Head of caudate nucleus (tissue), 42 donors: ENCODE measurements around the gene FOXN4.
"Not testable (repeated sequence)": the region's sequence is repeated elsewhere in the genome, so short reads cannot be mapped to it uniquely, and the experiment has no call there.

ENCODE experiments used
- DNase-seq, 42 donors: peaks; one replicate each; pipeline versions ENCODE4 v3.0.0 to v3.0.0-alpha.2; 2020 to 2021; ENCODE audit warnings: mixed read lengths in 7 of 42
- intact Hi-C: fragments of 100-400 bp; cut with DNase I; formaldehyde crosslinking; loops from one replicate; pipeline ENCODE4 v1.15.0; 2022

FOXN4 gene, protein sequence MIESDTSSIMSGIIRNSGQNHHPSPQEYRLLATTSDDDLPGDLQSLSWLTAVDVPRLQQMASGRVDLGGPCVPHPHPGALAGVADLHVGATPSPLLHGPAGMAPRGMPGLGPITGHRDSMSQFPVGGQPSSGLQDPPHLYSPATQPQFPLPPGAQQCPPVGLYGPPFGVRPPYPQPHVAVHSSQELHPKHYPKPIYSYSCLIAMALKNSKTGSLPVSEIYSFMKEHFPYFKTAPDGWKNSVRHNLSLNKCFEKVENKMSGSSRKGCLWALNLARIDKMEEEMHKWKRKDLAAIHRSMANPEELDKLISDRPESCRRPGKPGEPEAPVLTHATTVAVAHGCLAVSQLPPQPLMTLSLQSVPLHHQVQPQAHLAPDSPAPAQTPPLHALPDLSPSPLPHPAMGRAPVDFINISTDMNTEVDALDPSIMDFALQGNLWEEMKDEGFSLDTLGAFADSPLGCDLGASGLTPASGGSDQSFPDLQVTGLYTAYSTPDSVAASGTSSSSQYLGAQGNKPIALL

DNA sequence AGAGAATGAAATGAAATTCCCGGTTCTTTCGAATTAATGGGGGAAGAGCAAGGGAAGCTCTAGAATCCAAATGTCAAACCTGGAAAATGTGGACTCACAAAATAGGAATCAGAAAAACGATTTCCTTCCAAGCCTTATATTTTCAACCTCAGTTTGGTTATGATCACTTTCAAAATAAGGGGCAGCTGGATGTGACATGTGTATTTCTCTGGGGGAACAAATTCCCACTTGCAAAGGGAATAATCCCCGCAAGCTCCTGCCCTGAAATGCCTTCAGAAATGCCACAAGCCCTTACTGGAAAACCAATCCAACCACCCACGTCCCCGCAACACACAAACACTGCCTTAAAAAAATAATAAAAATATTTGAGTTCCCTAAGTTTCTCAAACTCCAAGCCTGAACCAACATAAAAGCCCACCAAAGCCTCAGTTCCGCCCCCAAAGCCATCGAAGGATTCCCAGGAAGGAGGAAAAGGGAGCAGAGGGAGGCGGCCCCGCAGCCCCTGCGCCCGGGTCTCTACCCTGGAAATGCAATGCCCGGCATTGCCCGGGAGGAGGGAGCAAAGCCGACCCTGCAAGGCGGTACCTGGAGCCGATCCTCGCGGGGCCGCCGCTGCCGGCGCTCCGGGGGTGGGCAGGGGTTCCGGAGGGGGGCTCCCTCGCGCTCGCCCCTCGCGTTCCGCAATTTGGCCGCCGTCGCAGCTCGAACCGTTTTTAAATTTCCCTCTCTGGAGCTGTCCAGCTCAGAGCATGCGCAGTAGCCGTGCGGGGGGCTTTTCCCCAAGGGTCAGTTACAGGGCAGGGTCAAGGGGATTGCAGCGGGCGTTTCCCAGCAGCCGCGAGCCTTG, at the start of gene FOXN4:
FOXN4 (minus strand) TSS at position 751 of the 847 bp plus-strand sequence. CDS start 963 bp downstream, outside the sequence.
- intact Hi-C loops, result no loop called here
- DNase-seq, result peak in 5 of 42 donors; percentile 14 to 49 (median 41)

DNA sequence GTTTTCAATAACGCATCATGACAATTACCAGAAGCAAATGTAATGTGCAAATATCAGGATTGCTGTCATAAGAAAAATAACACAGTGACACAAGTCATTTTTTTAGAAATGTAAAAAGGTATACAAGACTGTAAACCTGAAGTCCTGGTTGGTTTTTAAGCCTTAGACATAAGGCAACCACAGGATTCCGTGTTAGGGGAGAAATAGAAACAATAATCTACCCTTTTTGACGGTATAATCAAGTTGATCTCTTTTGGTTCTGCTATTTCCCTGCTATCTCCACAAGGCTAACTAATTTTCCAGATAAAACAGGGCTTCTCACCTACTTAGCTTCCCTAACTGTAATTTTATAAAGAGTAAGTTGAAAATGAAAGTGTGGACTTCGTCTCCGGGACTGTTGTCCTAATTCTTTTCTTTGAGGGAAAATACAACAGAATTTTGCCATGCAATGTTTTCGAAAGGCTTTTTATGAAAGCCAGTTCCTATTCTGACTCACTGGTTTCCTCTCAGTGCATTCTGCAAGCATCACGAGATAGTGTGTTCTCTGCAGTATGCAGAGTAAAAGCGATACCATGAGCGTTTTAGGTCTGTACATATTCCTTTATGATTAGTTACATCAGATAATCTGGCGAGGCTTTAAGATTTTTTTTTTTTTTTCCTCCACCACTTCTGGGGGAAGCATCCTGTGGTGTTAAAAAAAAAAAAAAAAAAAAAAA, 49.2 kb upstream of the FOXN4 start:
- intact Hi-C loops, result no loop called here
- DNase-seq, result no peak

DNA sequence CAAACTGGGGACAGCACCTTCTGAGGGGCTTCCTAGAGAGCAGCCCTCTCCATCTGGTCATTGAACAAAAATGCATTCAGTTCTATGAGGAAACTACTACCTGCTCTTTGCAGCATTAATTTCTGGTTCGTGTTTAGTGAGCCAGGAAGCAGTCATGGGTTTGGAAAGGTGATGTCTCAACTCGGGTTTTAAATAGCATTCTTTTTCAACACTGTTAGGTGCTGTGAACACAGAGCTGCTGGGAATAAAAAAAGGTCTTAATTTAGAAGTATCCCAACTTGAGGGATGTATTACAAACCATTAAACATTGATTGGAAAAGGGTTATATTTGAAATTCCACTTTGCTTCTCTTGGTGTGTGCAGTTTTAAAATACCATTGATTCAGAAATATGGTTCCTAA, 47.9 kb upstream of the FOXN4 start:
- intact Hi-C loops, result no loop called here
- no peak for DNase-seq

DNA sequence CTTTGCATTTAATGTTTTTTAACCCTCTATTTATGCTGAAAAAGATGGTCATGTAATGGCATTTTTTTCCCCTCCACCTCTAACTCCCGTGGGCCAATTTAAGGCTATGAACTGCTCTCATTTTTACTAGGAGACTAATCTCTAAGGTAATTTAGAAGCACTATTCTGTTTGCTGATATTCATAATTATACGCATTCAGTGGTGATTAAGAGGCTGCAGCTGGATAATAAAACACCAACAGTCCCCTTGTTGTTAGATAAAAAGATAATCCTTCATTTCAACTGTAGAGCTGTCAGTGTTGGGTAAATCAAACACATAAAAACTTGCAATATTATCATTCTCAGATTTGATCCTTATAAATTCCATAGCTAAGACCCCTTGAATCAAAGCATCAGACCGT, 47.5 kb upstream of the FOXN4 start:
- intact Hi-C loops, result no loop called here

DNA sequence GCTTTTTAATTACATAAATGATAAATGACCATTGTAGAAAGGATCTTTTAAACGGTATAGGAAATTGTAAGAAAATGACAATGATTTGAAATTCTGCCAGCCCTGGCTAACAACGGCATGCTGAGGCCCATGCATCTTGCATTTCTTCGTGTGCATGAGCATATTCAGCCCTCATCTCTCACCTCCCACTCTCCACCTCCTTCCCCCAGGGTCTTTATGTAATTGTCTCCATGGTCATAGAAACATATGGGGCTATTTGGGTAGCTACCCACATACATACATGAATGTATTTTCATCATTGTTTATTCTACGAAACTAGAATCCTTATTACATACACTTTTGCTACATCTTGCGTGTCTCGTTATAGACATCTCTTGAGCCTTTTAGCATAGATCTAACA, 43.1 kb upstream of the FOXN4 start:
- intact Hi-C loops, result no loop called here
- no peak for DNase-seq

More for the DNA sequence above, 47.5 kb upstream of the FOXN4 start:
- DNase-seq, result no peak

DNA sequence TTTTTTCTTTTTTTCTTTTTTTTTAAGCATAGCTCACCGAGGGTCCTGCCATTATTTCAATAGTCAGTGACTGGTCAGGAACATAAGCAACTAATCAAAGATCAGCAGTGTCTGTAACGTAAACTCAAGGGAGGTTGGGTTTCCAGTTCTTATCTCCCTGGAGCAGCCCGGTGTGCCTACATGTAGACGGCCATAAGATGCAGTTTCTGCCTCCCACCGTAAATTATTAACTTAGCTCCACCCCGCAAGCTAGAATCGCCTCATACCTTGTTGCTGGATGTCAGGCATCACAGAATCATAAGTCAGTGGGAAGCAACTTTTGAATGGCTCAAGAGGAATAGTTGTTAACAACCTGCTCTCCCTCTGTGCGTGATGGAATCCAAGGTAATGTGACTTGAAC, 38.5 kb upstream of the FOXN4 start, which contains the start of gene MYO1H:
MYO1H (plus strand) TSS at position 312 of the 400 bp plus-strand sequence; CDS start at position 373, 61 bp downstream.
- intact Hi-C loops, result no loop called here
- no peak for DNase-seq

DNA sequence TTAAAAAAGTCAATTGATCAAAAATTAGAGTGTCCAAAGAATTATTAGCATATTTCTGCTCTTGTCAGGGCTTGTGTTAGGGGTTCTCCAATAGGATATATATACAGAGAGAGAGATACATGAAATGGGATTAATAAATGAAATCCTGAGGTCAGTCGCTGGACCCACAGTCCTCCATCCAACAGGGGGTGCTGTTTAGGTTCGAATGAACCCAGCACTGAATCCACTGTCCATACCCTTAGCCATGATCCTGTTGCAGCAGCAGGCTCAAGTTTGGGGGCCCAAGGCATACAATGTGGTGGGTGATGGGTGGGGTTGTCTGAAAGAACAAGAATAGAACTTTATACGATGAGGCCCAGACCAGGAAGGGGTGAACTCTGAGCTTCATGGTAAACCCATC, 37.8 kb upstream of the FOXN4 start:
- no peak for DNase-seq
- intact Hi-C loops, result no loop called here

DNA sequence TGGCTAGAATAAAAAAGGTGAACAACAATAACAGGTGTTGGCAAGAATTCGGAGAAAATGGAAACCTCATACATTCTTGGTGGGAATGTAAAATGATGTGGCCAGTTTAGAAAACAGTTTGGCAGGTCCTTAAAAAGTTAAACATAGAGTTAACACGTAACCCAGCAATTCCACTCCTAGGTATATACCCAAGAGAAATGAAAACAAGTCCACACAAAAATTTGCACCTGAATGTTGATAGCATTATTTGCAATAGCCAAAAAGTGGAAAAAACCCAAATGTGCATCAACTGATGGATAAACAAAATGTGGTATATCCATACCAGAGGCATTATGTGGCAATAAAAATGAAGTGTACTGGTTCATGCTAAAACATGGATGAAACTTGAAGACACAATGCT, 36.3 kb upstream of the FOXN4 start:
- intact Hi-C loops, result no loop called here
- DNase-seq, result no peak

DNA sequence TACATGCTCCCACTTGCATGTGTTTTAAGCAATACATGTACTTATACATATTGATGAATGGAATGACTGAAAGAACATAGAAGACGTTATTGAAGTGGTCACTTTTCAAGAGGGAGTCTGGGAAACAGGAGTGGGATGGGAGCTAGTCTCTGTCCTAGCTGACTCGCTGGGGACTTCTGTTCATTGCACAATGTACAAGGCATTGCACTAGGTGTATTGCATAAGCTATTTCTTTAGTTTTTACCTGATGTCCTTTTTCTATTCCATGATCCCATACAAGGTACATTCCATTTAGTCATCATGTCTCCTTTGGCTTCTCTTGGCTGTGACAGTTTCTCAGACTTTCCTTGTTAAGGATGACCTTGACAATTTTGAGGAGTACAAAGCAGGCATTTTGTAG, 34.6 kb upstream of the FOXN4 start:
- intact Hi-C loops, result no loop called here
- DNase-seq, result no peak

DNA sequence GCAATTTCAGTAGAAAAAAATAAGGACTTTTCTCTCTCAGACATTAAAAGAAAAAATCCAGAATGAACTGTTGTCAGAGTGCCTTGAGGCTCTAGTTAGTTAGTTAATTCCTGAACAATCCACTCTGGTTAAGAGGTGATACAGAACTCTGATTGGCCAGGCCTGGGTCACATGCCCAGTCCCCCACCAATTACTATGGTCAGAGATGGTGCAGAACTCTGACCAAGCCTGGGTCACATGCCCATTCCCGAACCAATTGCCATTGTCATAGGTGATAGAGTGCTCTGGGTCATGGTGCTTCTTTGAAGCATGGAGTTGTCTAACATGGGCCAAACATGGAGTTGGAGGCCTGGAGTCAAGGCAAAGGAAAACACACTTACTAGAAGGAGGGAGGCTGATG, 27.5 kb upstream of the FOXN4 start:
- intact Hi-C loops, result no loop called here
- no peak for DNase-seq

DNA sequence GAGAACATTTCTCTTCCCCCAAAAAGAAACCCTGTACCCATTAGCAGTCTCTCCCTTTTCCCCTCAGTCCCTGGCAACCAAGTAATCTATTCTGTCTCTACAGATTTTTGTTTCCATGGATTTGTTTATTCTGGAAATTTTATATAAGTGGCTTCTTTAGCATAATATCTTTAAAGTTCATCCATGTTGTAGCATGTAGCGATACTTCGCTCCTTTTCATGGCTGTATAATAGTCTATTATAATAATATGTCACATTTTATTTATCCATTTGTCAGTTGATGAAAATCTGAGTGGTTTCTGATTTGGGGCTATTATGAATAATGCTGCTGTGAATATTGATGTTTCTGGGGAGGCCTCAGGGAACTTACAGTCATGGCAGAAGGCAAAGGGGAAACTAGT, 25.8 kb upstream of the FOXN4 start:
- intact Hi-C loops, result no loop called here
- no peak for DNase-seq

DNA sequence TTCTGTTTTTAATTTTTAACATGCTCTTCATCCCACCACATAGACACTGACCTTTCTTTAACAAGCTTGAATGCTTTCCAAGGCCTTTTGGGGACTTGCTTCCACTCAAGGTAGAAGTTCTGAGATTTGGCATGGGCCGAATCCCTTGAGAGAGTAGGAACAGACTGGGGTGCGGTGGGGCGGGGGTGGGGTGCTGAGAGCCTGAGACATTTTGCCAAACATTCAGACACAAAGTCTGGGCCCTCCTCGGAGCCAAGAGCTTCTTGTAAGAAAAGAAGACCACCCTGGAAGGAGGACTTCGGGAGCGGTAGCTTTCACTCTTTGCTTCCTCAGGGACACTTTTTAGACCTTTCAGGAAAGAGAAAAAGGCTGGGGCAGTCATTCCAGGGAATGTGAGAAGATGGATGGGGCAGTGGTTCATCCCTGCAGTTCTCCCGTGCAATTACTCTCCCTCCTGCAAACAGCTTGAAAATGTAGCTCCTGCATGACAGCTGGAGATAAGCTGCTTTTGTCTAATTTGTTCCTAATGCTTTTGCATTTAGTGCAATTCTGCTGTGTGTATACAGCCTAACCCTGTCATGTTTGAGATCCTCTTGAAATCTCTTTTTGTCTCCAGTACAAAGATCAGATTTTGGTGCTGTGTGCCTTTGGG, 22.3 kb upstream of the FOXN4 start:
- DNase-seq, result no peak
- intact Hi-C loops, result no loop called here

DNA sequence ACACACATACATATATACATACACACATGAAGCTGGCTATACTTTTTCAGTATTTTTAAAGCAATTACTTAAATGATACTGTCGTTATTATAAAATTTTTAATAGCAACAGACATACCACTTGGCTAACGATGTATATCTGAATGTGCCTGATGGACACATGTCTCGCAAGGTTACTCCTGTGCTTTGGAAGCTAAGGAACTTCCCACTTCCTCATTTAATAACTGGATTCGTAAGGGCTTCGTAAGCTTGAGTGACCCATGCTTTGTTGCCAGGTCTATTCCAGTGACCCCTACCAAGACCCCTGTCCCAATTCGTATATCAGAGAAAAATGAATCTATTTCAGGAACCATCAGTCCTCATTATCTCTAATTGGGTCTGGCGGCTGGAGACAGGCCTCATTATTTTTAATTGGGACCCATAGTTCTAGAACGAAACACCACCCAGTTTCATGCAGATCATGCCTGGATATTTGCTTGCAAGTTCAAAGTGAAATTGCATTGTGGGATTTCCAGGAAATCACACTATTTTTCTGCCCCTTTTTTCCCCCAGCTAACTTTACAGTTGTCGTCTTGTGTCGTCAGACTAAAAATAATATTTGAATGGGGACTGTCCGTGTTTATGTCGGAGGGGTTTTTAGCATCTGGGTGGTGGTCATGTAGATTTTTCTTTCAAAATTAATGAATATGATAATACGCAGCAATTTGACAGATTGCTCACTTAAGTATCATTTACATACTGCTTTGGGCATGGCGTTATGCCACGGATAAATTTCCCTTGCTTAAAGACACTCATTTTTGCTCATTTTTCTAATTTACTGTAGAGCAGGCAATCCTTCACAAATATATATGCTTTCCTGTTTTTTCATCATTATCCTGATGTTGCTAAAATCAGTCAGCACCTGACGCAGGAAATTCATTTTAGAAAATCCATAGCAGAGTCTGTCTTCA, 21.5 kb upstream of the FOXN4 start:
- intact Hi-C loops, result no loop called here
- DNase-seq, result no peak

DNA sequence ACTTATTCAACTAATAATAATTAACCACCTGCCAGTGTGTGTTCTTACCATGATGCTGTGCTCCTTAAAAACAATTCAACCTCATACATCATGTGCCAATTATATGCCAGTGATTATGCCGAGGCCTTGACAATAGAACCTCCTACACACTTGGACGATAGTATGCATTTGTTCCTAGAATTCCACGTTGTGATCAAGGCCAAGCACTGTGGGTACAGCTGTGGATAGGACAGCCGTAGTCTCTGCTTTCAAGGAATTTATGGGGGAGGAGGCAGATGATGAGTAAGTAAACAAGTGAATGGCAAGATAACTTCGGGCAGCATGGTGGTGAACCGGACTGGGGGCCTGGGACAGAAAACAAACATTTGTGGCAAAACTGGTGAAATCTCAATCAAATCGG, 20.6 kb upstream of the FOXN4 start:
- no peak for DNase-seq
- intact Hi-C loops, result no loop called here

DNA sequence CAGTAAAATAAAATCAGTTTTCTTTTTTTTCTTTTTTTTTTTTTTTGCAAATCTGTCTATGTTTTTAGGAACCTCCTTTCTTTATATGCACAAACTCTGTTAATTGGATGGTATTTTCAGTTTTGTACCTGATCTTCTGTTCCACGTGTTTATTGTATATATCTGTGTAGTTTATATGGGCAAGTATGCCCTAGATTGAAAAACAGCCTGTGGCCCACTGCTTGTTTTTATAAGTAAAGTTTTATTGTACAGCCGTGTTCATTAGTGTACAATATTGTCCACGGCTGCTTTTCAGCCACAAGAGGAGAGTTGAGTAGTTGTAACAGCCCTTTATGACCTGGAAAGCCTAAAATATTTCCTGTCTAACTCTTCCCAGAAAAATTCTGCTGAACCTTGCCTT, 19.9 kb upstream of the FOXN4 start:
- intact Hi-C loops, result no loop called here

DNA sequence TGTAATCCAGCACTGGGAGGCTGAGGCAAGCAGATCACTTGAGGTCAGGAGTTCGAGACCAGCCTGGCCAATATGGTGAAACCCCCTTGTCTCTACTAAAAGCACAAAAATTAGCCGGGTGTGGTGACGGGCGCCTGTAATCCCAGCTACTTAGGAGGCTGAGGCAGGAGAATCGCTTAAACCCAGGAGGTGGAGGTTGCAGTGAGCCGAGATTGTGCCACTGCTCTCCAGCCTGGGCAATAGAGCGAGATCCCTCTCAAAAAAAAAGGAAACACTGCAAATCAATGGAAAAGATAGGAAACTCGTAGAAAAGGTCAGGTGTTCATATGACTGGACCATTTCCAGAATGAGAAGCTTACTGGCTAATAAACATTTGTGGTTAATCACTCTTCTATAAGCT, 12.2 kb upstream of the FOXN4 start:
- intact Hi-C loops, result not testable (repeated sequence)

More for the DNA sequence above, 19.9 kb upstream of the FOXN4 start:
- DNase-seq, result no peak

DNA sequence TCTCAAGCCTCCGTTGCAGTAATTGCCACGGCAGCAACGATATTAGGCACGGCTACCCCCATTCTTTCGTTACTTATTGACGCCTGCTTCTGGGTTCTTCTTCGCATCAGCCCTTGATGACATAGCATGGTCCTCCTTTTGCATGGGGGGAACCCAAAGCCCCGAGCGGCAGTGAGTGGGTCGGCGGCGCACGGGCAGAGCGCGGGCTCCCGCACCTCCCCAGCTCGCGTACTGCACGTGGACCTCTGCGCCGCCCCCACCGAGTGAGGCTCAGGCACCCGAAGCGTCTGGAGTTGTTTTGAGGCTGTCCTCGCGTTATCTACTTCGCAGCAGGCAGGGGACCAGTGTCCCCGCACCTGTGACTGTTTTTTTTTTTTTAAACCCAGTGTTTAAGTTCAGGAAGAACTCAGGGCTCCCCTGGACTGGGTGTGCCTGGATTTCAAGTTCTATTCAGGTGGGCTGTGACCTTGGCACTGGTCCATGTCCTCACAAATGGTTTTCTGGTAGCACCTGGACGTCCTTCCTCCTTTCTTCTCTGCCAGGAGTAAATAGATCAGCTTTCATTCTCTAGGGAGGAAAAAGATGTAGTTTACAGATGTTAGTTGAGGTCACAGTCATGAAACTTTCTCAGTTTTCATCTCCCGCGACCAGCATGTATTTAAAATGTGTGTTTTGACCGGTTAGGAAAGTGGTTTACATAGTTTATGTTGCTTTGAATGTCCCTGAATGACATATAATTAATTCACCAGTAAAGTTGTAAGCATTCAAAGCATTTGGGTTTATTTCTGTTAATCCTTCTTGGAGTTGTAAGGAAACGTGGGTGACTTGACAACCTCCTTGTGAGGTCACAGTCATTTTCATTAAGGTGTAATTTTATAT, 1.4 kb upstream of the FOXN4 start:
- DNase-seq, result peak in 4 of 42 donors; percentile 8 to 43 (median 14)
- intact Hi-C loops, result no loop called here

More for the DNA sequence above, 12.2 kb upstream of the FOXN4 start:
- not testable (repeated sequence) for DNase-seq
